DMS114 treated with DMSO at 0.1 percent for 48 hours (cell line): ENCODE data around the gene CTNNBL1.

Experiments
- DNase-seq: peaks from one replicate; lab custom pipeline; 2025; ENCODE audit not compliant: unreplicated experiment; lab: John Stamatoyannopoulos, UW

Gene CTNNBL1

DNA sequence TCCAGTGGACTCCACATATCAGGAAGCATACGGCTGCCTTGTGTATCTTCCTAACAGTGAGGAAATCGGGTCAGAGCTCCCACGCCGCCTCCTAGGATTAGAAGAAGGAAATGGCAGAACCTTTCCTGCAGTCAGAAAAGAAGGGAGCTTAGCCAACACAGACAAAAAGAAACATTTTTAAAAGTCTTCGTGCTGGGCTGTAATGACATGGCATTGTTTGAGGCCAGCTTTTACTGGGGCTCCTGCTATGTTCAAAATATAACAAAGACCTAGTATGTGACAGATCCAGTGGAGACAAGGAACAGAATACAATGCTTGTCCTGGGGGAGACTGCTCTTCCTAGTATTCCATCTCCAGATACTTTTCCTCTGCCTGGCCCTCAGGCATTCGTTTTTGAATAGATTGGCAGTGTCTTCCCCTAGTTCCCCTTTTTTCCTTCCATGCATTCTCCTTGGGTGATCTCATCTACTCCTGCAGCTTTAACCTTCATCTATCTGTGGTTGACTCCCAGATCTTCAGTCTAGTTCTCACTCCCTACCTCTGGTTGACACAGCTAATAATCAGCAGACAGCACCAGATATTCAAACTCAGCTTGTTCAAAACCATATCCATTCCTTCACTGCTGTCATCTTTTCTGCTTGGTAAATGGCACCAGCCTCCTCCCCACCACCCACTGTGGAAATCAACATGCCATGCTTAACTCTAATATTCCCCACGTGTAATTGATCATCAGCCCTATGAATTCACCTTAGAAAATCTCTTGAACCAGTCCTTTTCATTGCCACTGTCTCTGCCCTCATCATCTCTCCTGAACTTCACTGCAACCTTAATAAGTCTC is 114.6 kb downstream of the CTNNBL1 start:
- no peak for DNase-seq

DNA sequence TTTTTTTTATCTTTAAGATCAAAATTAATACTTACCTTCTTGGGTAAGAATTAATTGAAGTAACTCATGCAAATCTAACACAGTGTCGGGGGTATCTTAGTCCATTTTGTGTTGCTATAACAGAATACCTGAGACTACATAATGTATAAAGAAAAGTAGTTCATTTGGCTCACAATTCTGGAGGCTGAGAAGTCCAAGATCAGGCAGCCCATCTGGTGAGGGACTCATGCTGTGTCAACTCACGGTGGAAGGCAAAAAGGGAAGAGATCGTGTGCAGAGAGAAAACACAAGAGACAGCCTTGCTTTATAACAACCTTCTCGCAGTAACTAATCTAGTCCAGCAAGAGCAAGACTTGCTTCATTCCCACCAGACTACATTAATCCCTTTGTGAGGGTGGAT is 116.2 kb downstream of the CTNNBL1 start:
- DNase-seq = no peak

DNA sequence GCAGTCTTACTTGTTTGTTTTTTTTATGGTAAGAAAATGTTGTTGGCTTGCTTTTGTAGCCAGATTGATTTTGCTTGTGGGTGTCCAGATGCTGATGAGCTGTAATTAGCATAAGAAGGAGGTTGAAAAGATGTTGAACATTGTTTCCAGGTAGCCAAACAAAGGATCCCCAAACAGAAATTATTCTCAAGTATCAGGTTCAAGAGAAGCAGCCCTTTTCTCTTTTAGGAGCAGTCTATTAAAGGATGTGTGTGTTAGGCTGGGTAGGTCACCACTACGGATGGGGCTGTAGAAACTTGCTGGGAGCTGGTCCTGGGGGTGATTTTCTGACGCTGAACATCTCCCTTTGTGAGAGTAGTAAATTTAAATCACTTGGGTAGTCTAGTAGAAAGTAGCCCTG is 122.2 kb downstream of the CTNNBL1 start:
- no peak for DNase-seq

DNA sequence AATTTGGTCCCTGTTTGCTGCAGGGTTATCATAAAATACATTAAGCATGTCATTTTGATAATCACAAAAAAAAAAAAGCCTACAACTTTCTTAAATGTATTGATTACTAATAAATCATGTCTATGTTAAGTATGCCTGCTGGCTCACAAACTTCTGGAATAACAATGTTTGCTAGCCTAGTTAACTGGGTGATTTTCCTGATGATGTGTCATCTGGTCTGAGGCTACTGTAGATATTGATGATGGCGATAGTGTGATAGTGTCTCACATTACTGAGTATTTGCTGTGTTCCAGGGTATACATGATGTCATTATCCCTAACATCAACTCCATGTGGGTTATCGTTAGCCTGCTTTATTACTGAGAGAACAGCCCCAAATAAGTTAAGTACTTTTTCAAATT is 122.9 kb downstream of the CTNNBL1 start:
- DNase-seq = no peak

DNA sequence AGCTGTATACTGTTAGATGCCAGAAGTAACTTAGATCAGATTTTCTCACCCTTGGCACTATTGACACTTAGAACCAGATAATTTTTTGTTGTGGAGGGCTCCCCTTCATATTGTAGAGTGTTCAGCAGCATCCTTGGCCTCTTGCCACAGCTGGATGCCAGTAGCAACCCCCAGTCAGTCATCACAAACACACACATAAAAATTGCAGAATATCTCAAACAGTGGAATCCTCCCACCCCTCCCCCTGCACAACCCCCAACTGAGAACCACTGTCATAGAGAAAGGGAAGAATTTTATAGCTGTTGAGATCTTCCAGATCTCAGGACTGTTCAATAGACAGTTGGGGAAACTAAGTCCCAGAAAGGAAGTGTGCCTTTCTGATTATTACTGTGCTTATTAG is 127.9 kb downstream of the CTNNBL1 start:
- no peak for DNase-seq

DNA sequence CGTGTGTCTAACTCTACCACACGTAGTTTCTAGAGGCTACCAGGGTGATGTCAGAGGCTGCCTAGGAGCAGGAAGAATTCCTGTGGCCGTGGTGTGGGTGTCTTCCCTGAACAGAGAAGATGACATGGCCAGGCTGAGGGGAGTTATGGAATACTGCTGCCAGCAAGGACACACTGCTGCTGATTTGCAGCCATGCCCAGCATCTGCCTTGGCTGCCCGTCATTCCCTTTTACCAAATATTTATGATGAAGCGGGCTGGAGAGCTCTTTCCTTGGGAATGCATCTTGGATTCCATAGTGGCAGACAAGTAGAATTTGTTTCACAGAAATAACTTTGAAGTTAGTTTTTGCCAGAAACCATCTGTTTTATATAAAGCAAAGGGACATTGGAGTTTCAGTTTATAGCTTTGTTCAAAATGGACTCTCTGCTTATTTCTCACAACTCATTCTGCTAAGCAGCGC is 128.3 kb downstream of the CTNNBL1 start:
- DNase-seq = no peak

DNA sequence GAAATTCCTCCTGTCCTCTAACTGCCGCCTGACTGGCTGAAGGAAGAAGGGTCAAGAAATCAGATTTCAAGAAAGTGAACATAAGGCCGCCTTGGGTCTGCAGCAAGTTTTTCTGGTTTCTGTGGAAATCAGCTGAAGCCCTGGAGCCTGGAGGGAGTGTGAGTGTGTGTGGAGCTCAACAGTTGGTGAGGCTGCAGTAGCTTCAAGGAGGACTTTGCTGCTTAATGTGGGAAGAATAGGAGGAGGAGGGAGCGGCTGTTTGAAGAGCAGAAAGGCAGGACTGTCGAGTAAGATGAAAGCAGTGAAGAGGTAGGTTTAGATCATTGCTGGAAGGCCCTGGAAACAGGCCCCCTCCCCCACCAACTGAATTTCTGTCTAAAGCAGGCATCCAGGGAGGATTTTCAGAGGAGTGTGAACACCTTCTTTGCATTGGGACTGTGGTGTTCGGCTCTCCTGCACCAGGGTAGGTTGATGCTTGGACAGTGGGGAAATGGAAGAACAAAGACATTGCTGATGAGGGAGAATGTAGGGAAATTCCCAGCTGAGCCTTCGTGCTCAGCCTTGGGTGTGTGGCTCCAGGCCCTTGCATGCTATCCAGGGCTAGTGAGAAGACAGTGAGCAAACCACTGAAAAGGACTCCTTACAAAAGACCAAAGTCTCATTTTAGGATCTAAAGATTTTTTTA is 129.6 kb downstream of the CTNNBL1 start:
- DNase-seq = no peak

DNA sequence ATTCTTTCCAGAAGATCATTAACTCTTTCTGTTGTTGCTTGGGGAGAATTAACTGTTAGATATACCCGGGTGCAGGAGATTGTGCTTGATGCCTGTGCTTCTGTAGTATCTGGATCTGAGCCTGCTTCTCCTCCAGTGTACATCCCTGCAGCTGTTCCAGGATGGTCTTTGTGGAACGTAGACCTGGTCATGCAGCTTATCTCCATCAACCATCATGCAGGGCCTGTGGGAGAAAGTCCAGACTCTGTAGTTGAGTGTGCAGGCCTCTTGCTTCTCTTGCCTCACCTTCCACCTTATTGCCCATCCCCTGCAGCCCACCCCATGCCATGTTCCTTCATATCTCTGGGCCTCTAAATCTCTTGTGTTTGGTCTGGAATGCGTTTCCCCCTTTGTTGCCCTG is 133.8 kb downstream of the CTNNBL1 start:
- no peak for DNase-seq

DNA sequence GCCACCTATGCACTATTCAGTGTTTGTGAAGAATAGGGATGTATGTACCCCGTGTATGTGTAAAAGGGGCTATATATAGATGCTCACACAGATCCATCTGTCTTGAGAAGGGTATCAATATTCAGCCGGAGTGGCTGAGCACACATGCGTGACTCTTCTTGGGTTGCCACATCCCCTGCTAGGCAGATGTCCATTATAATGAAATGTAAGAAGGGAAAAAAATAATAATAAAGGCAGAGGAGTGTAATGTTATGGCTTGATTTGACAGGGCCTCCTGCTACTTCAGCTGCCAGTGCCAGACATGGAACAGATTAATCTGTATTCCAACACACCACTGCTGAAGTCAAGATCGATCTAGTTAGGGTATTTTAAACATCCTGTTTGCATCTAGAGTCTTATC is 134.9 kb downstream of the CTNNBL1 start:
- DNase-seq = no peak

DNA sequence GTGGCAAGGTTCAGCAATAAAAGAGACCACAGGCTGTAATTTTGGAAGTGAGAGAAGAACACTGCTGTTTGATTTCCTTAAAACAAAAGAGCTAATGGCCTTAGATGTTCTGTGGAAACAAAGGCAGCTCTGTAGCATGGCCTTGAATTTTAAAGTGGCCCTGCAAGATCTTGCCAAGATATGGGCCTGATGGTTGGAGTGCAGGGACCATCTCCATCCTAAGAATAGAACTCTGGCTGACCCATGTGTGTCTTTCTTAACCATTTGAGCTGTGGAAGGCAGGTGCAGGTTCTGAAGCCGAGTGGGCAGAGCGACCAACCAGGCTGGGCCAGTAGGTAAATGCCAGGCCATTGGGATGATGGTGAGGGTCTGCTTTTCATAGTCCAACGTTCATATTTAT is 135.3 kb downstream of the CTNNBL1 start:
- no peak for DNase-seq

DNA sequence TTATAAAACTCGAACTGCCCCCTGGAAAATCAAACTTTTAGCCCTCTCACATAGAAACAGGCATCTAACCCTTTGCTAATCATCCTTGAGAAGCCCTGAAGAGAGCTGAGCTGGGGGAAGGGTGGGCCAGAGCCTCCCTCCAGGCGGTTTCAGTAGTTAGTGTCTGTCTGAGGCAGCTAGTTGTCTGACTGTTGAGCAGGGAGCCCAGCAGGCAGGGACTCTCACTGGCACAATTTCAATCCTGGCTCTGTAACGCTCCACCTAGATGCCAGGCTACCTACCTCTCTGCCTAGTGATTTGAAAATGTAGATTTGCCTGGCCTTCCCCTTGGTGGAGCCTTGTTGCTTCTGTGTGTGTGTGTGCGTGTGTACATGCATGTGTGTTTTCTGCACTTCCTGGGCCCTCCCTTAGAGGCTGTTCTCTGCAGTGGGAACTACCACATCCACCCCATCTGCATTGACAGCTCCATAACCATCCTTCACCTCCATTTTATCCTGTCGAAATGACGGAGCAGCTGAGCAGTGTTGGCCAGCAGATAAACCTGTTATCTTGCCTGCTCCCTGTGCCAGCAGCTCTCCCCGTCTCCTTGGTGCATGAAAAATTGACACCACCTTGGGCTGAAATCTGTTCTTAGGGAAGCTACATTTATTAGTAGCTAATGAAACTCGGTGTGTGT is 139.5 kb downstream of the CTNNBL1 start:
- DNase-seq = no peak

DNA sequence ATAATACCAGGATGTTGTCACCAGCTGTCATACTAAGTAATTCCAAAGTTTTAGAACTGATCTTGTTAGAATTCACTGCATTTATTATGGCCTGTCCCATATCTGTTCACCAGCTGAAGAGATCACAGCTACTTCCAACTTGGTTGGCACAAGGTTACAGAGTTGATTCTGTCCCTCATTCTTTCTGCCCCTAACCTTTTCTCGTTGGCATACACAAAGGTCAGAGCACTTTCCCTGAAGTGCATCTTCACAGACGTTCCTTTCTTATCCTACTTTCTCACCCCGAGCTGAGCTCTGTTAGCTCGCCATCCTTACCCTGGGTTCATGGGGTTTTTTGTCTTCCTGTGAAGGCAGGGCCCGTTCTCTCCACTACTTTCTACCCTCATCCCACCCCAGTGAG is 143.1 kb downstream of the CTNNBL1 start:
- no peak for DNase-seq

DNA sequence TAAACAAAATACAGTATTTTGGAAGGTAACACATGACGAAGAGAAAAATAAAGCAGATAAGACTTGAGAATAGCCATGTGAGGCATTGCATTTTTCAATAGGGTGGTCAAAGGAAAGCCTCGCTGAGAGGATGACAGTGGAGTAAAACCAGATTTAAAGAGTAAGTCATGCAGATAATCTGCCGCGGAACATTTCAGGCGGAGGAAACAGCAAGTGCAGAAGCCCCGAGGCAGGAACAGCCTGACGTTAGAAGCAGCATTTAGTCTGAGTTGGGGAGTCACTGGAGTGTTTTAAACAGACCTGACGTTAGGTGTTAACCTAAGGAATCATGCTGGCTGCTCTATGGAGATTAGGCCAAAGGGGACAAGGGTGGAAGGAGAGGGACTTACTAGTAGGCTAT is 144.1 kb downstream of the CTNNBL1 start:
- no peak for DNase-seq

DNA sequence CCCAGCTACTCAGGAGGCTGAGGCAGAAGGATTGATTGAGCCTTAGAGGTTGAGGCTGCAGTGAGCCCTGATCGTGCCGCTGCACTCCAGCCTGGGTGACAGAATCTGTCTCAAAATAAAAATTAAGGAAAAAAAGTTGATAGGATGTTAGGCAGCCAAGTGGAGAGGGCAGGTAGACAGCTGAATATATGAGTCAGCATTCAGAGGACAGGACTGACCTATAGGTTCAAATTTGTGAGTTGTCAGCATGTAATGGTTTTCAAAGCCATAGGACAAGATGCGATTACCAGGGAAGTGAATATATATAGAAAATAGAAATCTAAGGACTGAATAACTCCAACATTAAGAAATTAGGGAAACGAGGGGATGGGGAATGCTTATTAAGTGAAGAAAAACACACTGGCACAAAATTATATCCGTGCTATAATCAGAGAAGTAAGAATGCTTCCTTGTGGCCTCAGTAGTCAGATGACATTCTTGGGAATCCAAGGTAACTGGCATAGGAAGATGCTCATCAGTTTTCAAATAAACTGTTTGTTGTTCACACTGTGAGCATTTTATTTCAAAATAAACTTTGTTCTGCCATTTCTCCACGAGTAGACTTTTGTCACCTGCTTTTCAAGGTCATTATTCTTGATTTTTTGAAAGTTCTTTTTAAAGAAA is 145.1 kb downstream of the CTNNBL1 start:
- no peak for DNase-seq

DNA sequence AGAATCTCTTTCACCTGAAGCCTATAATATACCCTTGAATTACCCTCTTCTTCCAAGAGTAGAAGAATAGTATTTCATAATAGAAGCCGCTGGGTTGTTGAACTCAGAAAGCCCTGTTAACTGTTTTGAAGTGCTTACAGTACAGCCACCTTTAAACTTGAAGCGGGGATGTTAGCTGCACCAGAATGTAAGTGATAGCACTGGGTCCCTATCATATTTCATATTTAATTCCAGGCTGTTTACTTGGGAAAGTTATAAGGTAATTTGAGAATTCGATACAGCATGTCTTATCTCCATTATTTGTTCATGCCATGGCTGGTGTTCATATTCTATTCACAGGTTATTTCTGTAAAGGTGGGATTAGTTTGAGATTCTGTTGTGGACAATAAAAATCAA is 145.6 kb downstream of the CTNNBL1 start:
- no peak for DNase-seq

DNA sequence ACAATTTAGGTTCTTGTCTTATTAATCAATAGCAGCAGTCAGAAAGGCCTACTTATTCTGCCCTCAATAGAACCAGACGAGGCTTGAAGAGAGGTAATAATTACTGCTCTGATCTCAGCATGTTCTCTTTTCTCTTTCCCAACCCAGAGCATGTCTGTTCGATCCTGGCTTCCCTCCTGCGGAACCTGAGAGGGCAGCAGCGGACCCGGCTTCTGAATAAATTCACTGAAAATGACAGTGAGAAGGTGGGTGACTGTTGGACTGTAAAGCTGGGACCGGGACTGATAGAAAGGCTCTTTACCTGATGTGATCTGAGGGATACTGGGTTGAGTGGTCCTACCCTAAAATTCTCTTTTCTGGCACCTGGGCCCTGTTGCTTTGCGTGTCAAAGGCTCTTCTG is 146.1 kb downstream of the CTNNBL1 start:
- no peak for DNase-seq

DNA sequence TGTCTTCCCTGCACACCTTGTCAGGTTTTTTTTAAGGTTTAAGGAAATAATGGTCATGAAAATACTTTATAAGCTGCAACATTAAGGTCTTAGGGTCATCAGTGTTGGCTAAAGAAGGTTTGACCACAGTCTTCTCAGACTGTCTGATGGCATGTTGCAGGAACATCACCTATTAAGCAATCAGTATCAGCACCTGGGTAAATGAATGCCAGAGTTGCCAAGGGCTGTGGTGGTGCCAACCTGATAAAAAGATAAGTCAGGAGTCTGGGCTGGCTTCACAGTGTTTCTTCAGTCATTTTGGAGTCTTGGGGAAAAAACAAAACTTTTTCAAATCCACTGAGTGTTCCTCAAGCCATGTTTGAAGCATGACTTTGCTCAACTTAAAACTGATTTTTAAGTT is 147.6 kb downstream of the CTNNBL1 start:
- no peak for DNase-seq

DNA sequence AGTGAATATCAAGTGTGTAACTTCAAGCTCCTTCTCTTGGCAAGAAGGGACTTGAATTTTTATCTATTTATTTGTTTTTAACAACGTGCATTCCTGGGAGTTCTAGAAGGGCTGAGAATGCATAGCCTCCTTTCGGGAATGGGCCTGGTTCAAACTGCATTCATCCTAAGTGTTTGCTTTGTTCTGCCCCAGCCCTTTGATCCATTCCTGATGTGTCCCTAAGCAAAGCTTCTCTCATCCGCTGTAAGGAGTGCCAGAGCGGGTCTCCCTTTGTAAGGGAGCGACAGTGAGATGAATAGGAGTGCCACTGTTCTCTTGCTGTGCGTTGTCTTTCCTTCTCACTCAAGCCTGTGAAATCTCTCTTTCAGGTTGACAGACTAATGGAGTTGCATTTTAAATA is 148.1 kb downstream of the CTNNBL1 start:
- no peak for DNase-seq

DNA sequence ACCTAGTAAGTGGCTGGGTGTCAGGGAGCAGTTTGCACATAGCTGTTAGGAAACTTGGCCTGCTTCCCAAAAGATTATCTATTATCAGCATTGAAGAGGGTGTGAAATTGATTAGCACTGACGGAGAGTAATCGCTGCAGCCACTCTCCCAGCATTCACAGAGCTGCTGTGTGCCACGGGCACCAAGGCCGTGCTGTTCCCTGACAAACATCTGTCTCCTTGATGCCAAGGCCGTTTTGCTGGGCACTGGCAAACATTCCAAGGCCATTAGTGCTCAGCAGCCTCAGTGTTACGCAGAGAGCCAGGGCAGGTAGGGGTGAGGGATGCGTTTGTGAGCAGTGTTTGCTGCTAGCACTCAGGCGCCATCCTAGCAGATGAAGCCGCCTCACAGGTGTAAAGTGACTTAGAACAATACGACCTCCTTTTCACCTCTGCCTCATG is 151.4 kb downstream of the CTNNBL1 start:
- DNase-seq = no peak

DNA sequence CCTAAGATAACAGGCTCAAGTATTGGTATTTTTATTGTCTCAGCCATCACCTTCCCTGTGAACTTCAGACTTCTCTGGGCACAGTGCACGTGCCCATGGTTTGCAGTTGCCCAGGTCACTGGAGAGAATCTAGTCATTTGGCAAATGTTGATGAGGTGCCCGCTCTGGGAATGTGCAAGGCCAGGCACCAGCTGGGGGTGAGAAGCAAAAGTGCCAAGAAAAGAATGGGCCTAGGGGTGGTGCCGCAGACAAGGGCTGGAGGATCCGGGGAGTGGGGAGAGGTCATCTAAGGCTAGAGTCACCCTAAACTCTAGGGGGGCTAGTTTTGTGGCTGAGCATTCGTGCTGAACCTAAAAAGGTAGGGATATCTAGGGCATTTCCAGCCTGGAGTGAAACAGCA is 152.0 kb downstream of the CTNNBL1 start:
- DNase-seq = no peak

DNA sequence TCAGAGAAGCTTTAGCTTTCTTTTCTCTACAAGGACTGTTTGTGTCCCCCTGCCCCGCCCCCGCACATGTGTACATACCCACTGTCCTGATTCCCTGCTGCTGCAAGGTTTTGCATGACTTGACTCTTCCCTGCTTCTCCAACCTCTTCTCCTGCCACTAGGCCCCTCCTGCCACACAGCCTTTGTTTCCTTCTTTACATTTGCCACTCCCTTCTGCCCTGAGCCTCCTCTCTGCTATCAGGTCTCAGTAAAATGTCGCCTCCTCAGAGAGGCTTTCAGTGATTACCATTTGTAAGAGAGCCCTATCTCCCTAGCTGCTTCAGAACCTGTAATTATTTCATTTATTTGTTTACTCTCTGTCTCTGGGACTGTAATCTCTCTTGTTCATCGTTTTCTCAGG is 152.7 kb downstream of the CTNNBL1 start:
- no peak for DNase-seq
